Common myeloid progenitor, CD34-positive (primary cell): Measurements from ENCODE around the gene SLC25A41.

Source experiments
- CTCF ChIA-PET: fragments of 350-600 bp; sonication (Branson Sonifier 250); formaldehyde crosslinking; loops from one replicate; lab custom pipeline; 2021; ENCODE audit warnings: antibody characterized with exemption; lab: Charles Lee
- POLR2A ChIA-PET: fragments of 350-600 bp; sonication (Branson Sonifier 250); formaldehyde crosslinking; loops from one replicate; lab custom pipeline; 2021; ENCODE audit warnings: antibody characterized with exemption; lab: Charles Lee
- DNase-seq, 3 donors: peaks; one replicate each; pipeline versions ENCODE4 v3.0.0 to v3.0.0-alpha.2; 2013
- H3K27ac ChIP-seq, 2 experiments: 1 replicate in 1 of 2; 2 replicates in 1 of 2; pipeline ENCODE4 v1.7.0; 2013; ENCODE audit warnings: inconsistent platforms in 2 of 2, low read length in 2 of 2, mild to moderate bottlenecking in 2 of 2, low read depth in 1 of 2, moderate library complexity in 1 of 2; ENCODE audit not compliant: severe bottlenecking in 2 of 2, insufficient read depth in 1 of 2, poor library complexity in 1 of 2
- H3K27me3 ChIP-seq, 5 experiments: replicated peaks in 2 of 5; 1 replicate in 3 of 5; 2 replicates in 2 of 5; pipeline versions ENCODE4 v1.6.1 to v1.7.0; 2013; ENCODE audit warnings: low read length in 4 of 5, mild to moderate bottlenecking in 2 of 5, moderate library complexity in 2 of 5, inconsistent platforms in 1 of 5; ENCODE audit not compliant: insufficient read depth in 5 of 5, control insufficient read depth in 4 of 5
- H3K36me3 ChIP-seq, 4 experiments: 1 replicate in 2 of 4; 2 replicates in 2 of 4; pipeline versions ENCODE4 v1.6.1 to v1.7.0; 2013; ENCODE audit warnings: low read length in 3 of 4, control low read depth in 1 of 4, mild to moderate bottlenecking in 1 of 4; ENCODE audit not compliant: control insufficient read depth in 4 of 4, insufficient read depth in 4 of 4
- H3K4me1 ChIP-seq, 4 experiments: 1 replicate in 3 of 4; 2 replicates in 1 of 4; pipeline versions ENCODE4 v1.6.1 to v1.7.1; 2013; ENCODE audit warnings: low read length in 3 of 4, mild to moderate bottlenecking in 3 of 4, control low read depth in 1 of 4, inconsistent platforms in 1 of 4, moderate library complexity in 1 of 4; ENCODE audit not compliant: control insufficient read depth in 4 of 4, insufficient read depth in 4 of 4; ENCODE audit errors: control extremely low read depth in 1 of 4
- H3K4me3 ChIP-seq, 7 experiments: 1 replicate in 4 of 7; 2 replicates in 3 of 7; pipeline versions ENCODE4 v1.5.1 to v1.7.0; 2013; ENCODE audit warnings: mild to moderate bottlenecking in 7 of 7, low read length in 6 of 7, moderate library complexity in 6 of 7, inconsistent platforms in 2 of 7, low read depth in 2 of 7, control low read depth in 1 of 7; ENCODE audit not compliant: insufficient read depth in 4 of 7, control insufficient read depth in 1 of 7; ENCODE audit errors: extremely low read depth in 1 of 7
- H3K9me3 ChIP-seq, 5 experiments: 1 replicate in 4 of 5; 2 replicates in 1 of 5; pipeline versions ENCODE4 v1.6.1 to v1.7.1; 2013; ENCODE audit warnings: low read length in 4 of 5, mild to moderate bottlenecking in 2 of 5, inconsistent platforms in 1 of 5, low read depth in 1 of 5, moderate library complexity in 1 of 5; ENCODE audit not compliant: control insufficient read depth in 4 of 5, insufficient read depth in 2 of 5; ENCODE audit errors: control extremely low read depth in 1 of 5
- WGBS: methylation state at CpG from one replicate; pipeline ENCODE4 v1.1.5; 2013; ENCODE audit not compliant: insufficient coverage; 5-methylcytosine and 5-hydroxymethylcytosine counted together

The SLC25A41 gene

GRCh38 chr19:6384381-6384780 is 49.2 kb downstream of the SLC25A41 start:
- WGBS, result 92% methylated on average over 2 of the region's 4 CpGs
- Histone ChIP-seq H3K4me3 (no peak overlapping the region), H3K4me1 (no peaks in the 10 kb centered on the region), H3K27me3 (peaks cover 0 to 2% (median 0%) of the 10 kb centered on the region in 5 experiments), H3K36me3 (peaks cover 26 to 86% (median 64%) of the 10 kb centered on the region in 4 experiments), H3K9me3 (peaks cover 0 to 17% (median 10%) of the 10 kb centered on the region in 5 experiments), H3K27ac (no peak overlapping the region)
- ChIA-PET CTCF (no interaction called here), POLR2A (no interaction called here)
- DNase-seq, result no peak

DNA sequence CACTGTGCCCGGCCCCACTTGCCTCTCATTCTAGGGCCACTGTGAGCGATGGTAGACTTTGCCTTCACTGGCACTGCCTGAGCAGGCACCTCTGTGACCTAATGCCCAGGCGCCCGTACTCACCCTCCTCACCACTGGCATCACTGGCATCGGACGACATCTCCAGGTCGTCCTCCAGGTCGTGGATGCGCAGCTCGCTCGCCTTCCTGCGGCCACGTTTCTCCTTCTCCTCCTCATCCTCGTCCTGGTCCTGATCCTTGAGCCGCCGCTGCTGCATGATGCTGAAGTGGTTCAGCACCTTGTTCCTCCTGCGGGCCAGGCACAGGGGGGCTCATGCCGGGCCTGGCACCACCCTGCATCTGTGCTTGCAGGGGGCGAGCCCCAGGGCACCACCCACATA is 50.4 kb downstream of the SLC25A41 start:
- POLR2A ChIA-PET, result interaction anchor here (0.6 kb wide), 1 partner anchor 324 kb away, joined by 8 read pairs; no protein-coding TSS in a partner anchor
- peaks cover 18 to 86% (median 60%) of the 10 kb centered on the region in 4 experiments for H3K36me3 ChIP-seq

DNA sequence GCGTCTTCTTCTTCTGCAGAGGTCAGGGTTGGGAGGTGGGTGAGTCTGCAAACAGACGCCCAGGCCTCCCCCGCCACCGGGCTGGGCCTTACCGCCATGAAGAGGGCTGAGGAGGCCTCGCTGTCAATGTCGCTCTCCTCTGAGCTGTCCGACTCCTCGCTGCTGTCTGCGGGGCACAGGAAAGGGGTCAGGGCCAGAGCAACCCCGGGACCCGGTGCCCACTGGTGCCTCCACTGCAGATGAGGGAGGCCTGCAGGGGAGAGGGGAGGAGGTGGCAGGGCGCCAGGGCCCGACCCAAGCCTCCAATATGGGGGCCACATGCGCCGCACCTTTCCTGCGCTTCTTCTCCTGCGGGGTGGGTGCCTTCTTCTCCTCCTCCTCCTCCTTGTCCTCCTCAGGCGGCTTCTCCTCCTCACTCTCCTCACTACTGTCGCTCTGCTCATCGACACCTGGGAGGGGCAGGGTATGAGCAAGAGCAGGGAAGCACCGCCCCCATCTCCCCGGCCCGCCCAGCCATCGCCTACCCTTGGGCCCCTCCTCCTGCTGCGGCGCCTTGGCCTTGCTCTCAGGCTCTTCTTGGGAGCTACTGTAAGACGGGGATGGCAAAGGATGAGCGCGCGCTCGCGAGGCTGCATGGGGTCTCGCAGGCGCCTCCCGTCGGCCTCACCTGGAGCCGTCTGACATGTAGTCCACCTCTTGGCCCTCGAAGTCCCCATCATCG is 52.4 kb downstream of the SLC25A41 start:
- H3K4me3 ChIP-seq, result no peak overlapping the region
- POLR2A ChIA-PET, result no interaction called here
- CTCF ChIA-PET, result no interaction called here
- H3K27ac ChIP-seq, result no peak overlapping the region
- H3K4me1 ChIP-seq, result no peaks in the 10 kb centered on the region
- WGBS, result 96% methylated on average over 23 of the region's 40 CpGs
- DNase-seq, result no peak
- peaks cover 16 to 69% (median 52%) of the 10 kb centered on the region in 4 experiments for H3K36me3 ChIP-seq
- H3K9me3 ChIP-seq, result peaks cover 0 to 17% (median 10%) of the 10 kb centered on the region in 5 experiments
- H3K27me3 ChIP-seq, result peaks cover 0 to 2% (median 0%) of the 10 kb centered on the region in 5 experiments

More for the DNA sequence above, 50.4 kb downstream of the SLC25A41 start:
- Histone ChIP-seq H3K9me3 (peaks cover 0 to 17% (median 10%) of the 10 kb centered on the region in 5 experiments), H3K27me3 (peaks cover 0 to 2% (median 0%) of the 10 kb centered on the region in 5 experiments), H3K4me1 (no peaks in the 10 kb centered on the region), H3K27ac (no peak overlapping the region), H3K4me3 (no peak overlapping the region)
- CTCF ChIA-PET, result no interaction called here
- WGBS, result 96% methylated on average over 10 of the region's 19 CpGs
- DNase-seq, result no peak

GRCh38 chr19:6379744-6380143 is 53.8 kb downstream of the SLC25A41 start:
- H3K27me3 ChIP-seq, result peaks cover 0 to 2% (median 0%) of the 10 kb centered on the region in 5 experiments
- peaks cover 12 to 66% (median 48%) of the 10 kb centered on the region in 4 experiments for H3K36me3 ChIP-seq
- DNase-seq, result no peak
- no peak overlapping the region for H3K27ac ChIP-seq
- no peaks in the 10 kb centered on the region for H3K4me1 ChIP-seq
- peaks cover 0 to 17% (median 10%) of the 10 kb centered on the region in 5 experiments for H3K9me3 ChIP-seq
- no peak overlapping the region for H3K4me3 ChIP-seq
- ChIA-PET POLR2A (interaction anchor here (0.6 kb wide), 1 partner anchor 9 kb away, joined by 7 read pairs; no protein-coding TSS in a partner anchor), CTCF (no interaction called here)
- WGBS, result 93% methylated on average over 3 of the region's 3 CpGs

- Histone ChIP-seq H3K36me3 (peaks cover 10 to 59% (median 45%) of the 10 kb centered on the region in 4 experiments), H3K9me3 (peaks cover 0 to 17% (median 10%) of the 10 kb centered on the region in 5 experiments), H3K4me3 (no peak overlapping the region), H3K27ac (no peak overlapping the region), H3K27me3 (peaks cover 0 to 2% (median 0%) of the 10 kb centered on the region in 5 experiments), H3K4me1 (peaks cover 0 to 7% (median 6%) of the 10 kb centered on the region in 4 experiments)
- ChIA-PET POLR2A (interaction anchor here (1.1 kb wide), 1 partner anchor 14 kb away, joined by 5 read pairs; the partner anchor contains the start of gene GTF2F1), CTCF (interaction anchor here (1.7 kb wide), 1 partner anchor 12 kb away, joined by 4 read pairs; no protein-coding TSS in a partner anchor)
- WGBS, result 94% methylated on average over 9 of the region's 9 CpGs
- no peak for DNase-seq
Measured at GRCh38 chr19:6378486-6378885, 55.1 kb downstream of the SLC25A41 start.

DNA sequence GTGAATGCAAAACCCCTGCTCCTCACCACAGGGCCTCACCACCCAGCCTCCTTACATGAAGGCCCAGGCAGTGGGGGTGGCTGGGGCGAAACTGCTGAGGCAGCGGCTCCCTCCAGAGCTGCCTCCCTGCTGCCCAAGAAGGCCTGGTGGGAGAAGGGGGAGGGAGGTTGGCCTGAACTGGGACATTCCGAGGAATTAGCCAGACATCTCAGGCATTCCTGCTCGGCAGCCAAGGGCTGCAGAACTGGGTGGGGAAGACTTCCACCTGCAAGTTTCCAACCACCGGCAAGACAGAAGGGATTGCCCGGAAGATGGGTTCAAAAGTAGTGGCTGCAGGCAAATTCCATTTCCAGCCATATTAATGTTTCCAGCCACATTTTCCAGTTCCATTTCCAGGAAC is 55.5 kb downstream of the SLC25A41 start:
- Histone ChIP-seq H3K4me1 (peaks cover 0 to 7% (median 7%) of the 10 kb centered on the region in 4 experiments), H3K27me3 (peaks cover 0 to 2% (median 0%) of the 10 kb centered on the region in 5 experiments), H3K4me3 (no peak overlapping the region), H3K27ac (no peak overlapping the region), H3K9me3 (peaks cover 0 to 17% (median 10%) of the 10 kb centered on the region in 5 experiments), H3K36me3 (peaks cover 6 to 55% (median 40%) of the 10 kb centered on the region in 4 experiments)
- no peak for DNase-seq
- POLR2A ChIA-PET, result interaction anchor here (1.1 kb wide), 1 partner anchor 15 kb away, joined by 5 read pairs; the partner anchor contains the start of gene GTF2F1
- CTCF ChIA-PET, result interaction anchor here (1.7 kb wide), 1 partner anchor 13 kb away, joined by 4 read pairs; no protein-coding TSS in a partner anchor
- 100% methylated on average over 3 of the region's 6 CpGs for WGBS
